Measurements from ENCODE around the gene TBX21.

DNA sequence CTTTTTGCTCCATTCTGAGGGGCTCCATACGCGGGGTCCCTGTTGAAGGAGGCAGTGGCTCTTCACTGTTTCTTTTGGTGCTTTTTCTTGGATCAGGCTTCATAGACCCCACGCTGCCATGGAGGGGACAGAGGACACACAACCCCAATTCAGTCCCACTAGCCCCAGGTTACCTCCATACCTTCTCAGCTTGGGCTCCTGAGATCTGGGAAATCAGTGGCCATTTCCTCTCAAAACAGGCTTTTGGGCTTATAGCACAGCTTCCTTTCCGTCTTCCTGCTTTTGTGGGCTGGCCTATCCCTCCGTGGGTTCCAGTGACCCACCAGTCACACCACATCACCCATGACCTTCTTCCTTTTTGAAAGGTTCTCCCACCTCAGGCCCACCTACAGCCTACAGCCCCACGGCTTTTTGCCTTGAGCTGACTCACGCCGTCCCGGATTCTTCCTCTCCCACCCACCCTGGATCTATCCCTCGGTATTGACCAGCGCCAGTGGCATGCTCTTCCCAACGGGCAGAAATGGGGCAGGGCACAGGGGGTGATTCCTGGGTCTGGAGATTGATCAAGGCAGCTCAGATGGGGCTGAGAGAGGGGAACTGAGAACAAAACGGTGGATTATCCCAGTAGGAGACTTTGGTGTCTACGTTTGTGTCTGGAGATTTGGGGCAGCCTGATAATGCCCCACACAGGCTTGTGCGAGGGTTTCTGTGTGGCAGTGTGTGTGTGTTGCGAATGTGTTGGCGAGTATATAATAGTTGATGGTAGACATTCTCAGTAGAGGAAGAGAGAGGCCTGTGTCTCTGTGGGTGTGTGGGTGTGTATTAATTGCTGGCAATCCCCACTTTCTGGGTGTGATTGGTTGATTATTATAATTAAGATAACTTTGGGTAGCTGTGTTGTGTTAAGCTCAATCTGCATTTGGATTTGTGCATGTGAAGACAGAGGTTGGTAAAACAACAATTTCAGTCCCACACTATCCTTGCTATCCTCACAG, 3.8 kb downstream of the TBX21 start:
- no peak for TF ChIP-seq POLR2A (IDR thresholded peaks at IDR 0.05)
- TF ChIP-seq, protein P1, sequence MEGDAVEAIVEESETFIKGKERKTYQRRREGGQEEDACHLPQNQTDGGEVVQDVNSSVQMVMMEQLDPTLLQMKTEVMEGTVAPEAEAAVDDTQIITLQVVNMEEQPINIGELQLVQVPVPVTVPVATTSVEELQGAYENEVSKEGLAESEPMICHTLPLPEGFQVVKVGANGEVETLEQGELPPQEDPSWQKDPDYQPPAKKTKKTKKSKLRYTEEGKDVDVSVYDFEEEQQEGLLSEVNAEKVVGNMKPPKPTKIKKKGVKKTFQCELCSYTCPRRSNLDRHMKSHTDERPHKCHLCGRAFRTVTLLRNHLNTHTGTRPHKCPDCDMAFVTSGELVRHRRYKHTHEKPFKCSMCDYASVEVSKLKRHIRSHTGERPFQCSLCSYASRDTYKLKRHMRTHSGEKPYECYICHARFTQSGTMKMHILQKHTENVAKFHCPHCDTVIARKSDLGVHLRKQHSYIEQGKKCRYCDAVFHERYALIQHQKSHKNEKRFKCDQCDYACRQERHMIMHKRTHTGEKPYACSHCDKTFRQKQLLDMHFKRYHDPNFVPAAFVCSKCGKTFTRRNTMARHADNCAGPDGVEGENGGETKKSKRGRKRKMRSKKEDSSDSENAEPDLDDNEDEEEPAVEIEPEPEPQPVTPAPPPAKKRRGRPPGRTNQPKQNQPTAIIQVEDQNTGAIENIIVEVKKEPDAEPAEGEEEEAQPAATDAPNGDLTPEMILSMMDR (IDR thresholded peaks at IDR 0.05) = no peak

All from breast epithelium (tissue), 3 donors.